ENCODE data around the gene CHD5.

DNA sequence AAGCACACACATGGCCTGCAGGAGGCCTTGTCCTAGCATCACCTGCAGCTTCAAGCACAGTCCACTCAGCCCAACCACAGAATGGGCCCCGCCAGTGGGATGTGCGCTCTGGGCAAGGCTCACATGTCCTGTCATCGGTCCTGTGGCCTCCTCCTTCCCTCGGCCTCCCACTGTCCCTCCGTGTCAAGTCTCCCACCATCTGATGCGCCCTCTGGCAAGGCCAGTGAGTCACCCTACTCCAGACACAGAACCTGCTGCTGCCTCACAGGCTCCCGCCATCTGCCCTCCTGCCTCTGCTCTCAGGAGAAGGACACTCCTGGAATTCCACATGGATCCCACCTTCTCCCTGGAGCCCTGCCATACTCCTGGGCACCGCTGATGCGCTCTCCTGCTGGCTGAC is 120.3 kb downstream of the CHD5 start:
- TF ChIP-seq, protein P1, sequence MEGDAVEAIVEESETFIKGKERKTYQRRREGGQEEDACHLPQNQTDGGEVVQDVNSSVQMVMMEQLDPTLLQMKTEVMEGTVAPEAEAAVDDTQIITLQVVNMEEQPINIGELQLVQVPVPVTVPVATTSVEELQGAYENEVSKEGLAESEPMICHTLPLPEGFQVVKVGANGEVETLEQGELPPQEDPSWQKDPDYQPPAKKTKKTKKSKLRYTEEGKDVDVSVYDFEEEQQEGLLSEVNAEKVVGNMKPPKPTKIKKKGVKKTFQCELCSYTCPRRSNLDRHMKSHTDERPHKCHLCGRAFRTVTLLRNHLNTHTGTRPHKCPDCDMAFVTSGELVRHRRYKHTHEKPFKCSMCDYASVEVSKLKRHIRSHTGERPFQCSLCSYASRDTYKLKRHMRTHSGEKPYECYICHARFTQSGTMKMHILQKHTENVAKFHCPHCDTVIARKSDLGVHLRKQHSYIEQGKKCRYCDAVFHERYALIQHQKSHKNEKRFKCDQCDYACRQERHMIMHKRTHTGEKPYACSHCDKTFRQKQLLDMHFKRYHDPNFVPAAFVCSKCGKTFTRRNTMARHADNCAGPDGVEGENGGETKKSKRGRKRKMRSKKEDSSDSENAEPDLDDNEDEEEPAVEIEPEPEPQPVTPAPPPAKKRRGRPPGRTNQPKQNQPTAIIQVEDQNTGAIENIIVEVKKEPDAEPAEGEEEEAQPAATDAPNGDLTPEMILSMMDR (IDR thresholded peaks at IDR 0.05): no peak
- no peak for TF ChIP-seq POLR2A (IDR thresholded peaks at IDR 0.05)
